ENCODE data around the gene TAC4. TPM values are rescaled to one million over a fixed set of nuclear protein-coding genes. Genes with fewer than 3 reads are reported as not detected.
A peak's percentile ranks its signal among the peaks of the same experiment; 100 is the strongest.

TAC4 gene
- total and polyA plus RNA-seq, 7 donors: not detected

DNA sequence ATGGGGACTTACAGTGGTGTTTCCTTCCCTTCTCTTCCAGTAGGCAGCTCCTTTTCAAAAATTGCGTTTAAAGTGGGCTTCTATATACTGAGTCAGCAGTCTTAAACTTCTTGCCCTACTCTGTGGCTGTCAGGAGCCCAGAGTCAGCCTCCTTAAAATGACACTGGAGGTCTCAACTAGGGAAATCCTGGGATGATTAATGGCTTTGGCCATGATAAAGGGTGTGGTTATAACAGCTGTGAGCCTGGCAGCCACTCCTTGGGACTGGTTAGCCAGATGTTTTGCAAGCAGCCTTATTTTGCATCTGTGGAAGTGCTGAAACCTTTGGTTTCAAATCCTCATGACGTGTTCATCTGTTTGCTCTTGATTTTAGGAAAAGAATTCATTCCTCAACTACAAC is 25.0 kb downstream of the TAC4 start:
- intact Hi-C loops (cut with DNase I): no loop called here
- 45 to 58% (median 46%) methylated on average over 2 of the region's 2 CpGs for WGBS, 3 donors
- Histone ChIP-seq H3K4me1 (peaks cover 11% of the 10 kb centered on the region), H3K4me3 (no peak overlapping the region), H3K36me3 (ENCODE audit: insufficient read depth in 1 of 2, low read depth in 1 of 2) (peaks cover 15 to 93% of the 10 kb centered on the region in 2 donors), H3K27ac (no peak overlapping the region), H3K9me3 (no peaks in the 10 kb centered on the region), H3K27me3 (ENCODE audit: insufficient read depth in 3 of 3, low read length in 2 of 3) (no peaks in the 10 kb centered on the region)
- TF ChIP-seq, protein P1, sequence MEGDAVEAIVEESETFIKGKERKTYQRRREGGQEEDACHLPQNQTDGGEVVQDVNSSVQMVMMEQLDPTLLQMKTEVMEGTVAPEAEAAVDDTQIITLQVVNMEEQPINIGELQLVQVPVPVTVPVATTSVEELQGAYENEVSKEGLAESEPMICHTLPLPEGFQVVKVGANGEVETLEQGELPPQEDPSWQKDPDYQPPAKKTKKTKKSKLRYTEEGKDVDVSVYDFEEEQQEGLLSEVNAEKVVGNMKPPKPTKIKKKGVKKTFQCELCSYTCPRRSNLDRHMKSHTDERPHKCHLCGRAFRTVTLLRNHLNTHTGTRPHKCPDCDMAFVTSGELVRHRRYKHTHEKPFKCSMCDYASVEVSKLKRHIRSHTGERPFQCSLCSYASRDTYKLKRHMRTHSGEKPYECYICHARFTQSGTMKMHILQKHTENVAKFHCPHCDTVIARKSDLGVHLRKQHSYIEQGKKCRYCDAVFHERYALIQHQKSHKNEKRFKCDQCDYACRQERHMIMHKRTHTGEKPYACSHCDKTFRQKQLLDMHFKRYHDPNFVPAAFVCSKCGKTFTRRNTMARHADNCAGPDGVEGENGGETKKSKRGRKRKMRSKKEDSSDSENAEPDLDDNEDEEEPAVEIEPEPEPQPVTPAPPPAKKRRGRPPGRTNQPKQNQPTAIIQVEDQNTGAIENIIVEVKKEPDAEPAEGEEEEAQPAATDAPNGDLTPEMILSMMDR (IDR thresholded peaks at IDR 0.05): no peak
- DNase-seq (peak; percentile 60 to 79), ATAC-seq (peak in 3 of 4 donors; percentile 44 to 77 (median 66))

DNA sequence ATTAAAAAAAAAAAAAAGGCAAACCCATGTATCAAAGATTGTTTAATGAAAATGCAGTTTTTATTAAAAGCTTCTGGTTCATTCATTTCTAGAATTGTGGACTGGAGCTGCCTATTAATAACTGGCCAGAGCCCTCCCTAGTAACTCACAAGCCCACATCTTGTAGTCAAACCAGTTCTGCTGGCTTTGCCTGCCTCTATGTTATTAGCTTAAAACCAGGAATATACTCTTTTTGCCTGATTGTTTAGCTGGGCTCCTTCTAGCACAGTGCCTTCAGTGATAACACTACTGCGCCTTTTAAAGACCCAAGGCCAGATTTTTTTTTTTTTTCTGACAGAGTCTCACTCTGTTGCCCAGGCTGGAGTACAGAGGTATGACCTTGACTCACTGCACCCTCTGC is 26.0 kb downstream of the TAC4 start:
- Histone ChIP-seq H3K4me1 (peaks cover 10% of the 10 kb centered on the region), H3K9me3 (no peaks in the 10 kb centered on the region), H3K4me3 (no peak overlapping the region), H3K27me3 (ENCODE audit: insufficient read depth in 3 of 3, low read length in 2 of 3) (no peaks in the 10 kb centered on the region), H3K27ac (no peak overlapping the region), H3K36me3 (ENCODE audit: insufficient read depth in 1 of 2, low read depth in 1 of 2) (peaks cover 16 to 93% of the 10 kb centered on the region in 2 donors)
- TF ChIP-seq, protein P1 (IDR thresholded peaks at IDR 0.05): no peak
- DNase-seq (no peak), ATAC-seq (no peak)
- intact Hi-C loops (cut with DNase I): no loop called here
- WGBS, 3 donors: 90 to 100% (median 96%) methylated on average over 1 of the region's 1 CpG

DNA sequence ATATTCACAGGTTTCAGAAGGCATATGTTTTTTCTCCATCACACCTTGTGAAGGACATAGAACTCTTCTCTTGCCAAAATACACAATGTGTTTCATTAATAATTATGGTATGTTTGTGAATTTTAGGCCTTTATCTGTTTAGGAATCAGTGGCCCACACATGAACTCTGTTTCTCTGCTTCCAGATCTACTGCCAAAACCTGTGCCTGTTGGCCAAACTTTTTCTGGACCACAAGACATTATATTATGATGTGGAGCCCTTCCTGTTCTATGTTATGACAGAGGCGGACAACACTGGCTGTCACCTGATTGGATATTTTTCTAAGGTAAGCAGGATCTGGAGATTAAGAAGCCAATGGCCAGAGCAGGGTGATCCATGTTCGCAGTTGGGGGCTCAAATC is 26.4 kb downstream of the TAC4 start:
- H3K27ac ChIP-seq: no peak overlapping the region

DNA sequence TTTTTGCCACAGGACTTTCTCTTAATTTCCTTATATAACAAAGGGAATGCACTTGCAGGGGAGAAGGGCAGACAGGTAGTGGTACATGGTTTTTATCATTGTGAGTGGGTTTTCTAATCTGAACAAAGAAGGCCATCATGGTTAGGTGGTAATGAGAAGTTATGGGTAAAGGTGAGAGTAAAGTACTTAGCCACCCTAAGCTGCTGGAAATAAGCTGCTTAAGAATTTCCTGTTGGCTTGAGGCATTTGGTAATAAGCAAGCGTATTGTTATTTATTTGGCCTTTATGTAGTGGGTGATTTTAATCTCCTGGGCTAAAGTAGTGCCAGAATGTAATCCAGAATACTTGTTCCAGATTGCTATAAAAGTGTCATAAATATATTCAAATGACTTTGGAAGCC is 27.1 kb downstream of the TAC4 start:
- Histone ChIP-seq H3K9me3 (no peaks in the 10 kb centered on the region), H3K27ac (no peak overlapping the region), H3K4me1 (peaks cover 20% of the 10 kb centered on the region), H3K4me3 (no peak overlapping the region), H3K27me3 (ENCODE audit: insufficient read depth in 3 of 3, low read length in 2 of 3) (no peaks in the 10 kb centered on the region), H3K36me3 (ENCODE audit: insufficient read depth in 1 of 2, low read depth in 1 of 2) (peaks cover 9 to 93% of the 10 kb centered on the region in 2 donors)
- intact Hi-C loops (cut with DNase I): no loop called here
- 63 to 83% (median 67%) methylated on average over 1 of the region's 1 CpG for WGBS, 3 donors
- DNase-seq (no peak), ATAC-seq (no peak)
- TF ChIP-seq, protein P1 (IDR thresholded peaks at IDR 0.05): no peak

More for the DNA sequence above, 26.4 kb downstream of the TAC4 start:
- WGBS, 3 donors: 69 to 83% (median 83%) methylated on average over 2 of the region's 2 CpGs
- Histone ChIP-seq H3K9me3 (no peaks in the 10 kb centered on the region), H3K4me3 (no peak overlapping the region), H3K27me3 (ENCODE audit: insufficient read depth in 3 of 3, low read length in 2 of 3) (no peaks in the 10 kb centered on the region), H3K4me1 (peaks cover 14% of the 10 kb centered on the region), H3K36me3 (ENCODE audit: insufficient read depth in 1 of 2, low read depth in 1 of 2) (peaks cover 12 to 93% of the 10 kb centered on the region in 2 donors)
- DNase-seq: no peak
- intact Hi-C loops (cut with DNase I): no loop called here
- TF ChIP-seq, protein P1 (IDR thresholded peaks at IDR 0.05): no peak
- ATAC-seq: no peak

DNA sequence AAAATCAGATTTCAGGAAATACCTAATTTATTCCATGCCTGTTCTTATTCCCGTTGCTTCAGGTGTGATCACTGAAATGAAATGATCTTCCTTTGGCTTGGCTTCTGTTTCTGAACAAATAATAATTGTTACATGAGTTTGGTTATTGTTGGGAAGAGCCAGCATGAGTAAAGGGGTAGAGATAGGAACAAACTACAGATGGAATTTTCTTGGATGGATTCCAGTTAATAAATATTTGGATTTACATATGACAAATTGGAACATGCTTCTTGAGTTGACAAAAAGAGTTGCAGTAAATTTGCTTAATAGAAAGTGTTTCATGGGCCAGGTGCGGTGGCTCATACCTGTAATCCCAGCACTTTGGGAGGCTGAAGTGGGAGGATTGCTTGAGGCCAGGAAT is 28.2 kb downstream of the TAC4 start:
- peaks cover 29% of the 10 kb centered on the region for H3K4me1 ChIP-seq
- no peaks in the 10 kb centered on the region for H3K9me3 ChIP-seq
- no peak overlapping the region for H3K4me3 ChIP-seq
- no peak overlapping the region for H3K27ac ChIP-seq
- intact Hi-C loops (cut with DNase I): no loop called here
- peaks cover 9 to 93% of the 10 kb centered on the region in 2 donors for H3K36me3 ChIP-seq (ENCODE audit: insufficient read depth in 1 of 2, low read depth in 1 of 2)
- no peak for ATAC-seq
- DNase-seq: no peak
- H3K27me3 ChIP-seq (ENCODE audit: insufficient read depth in 3 of 3, low read length in 2 of 3): no peaks in the 10 kb centered on the region
- 91 to 96% (median 92%) methylated on average over 2 of the region's 2 CpGs for WGBS, 3 donors
- TF ChIP-seq, protein P1 (IDR thresholded peaks at IDR 0.05): no peak

All from psoas muscle (tissue), 8 donors.